HG02642 (cell line): ENCODE results near the gene EPHB3.

ENCODE experiments used
- ATAC-seq: cut with Tn5 transposase; IDR thresholded peaks from one replicate; pipeline ENCODE4 v1.9.1; 2021; ENCODE audit warnings: mild to moderate bottlenecking; ENCODE audit not compliant: unreplicated experiment, poor library complexity

EPHB3 gene

DNA sequence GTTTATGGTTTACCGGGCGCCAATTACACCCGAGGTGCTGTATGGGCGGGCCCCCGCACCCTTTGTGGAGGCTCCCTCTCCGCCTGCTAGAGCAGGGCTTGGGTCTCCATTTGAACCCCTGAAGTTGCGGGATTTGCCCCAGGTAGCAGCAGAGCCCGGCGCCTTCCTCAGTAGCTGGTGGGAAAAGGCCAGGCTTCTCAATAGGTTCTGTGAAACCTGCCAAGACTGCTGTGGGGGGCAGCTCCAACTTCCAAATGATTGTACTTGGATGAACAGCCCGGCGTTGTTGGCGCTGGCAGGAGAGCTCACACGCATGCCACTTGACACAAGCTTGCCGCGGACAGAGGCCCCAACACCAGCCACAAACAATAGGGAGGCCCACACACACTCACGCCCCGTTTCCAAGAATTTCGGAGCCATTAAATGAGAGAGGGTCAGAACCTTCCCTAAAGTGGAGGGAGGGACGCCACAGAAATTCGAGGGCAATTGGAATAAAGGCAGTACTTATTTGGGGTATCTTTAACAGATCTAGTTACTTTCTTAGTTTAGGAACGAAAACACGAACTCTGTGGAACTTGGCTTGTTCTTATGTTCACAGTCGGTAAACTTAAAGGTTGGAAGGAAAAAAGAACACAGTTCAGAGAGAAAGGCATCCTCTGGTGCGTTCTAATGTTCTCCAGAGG is 1.4 kb downstream of the EPHB3 start:
- no peak for ATAC-seq

GRCh38 chr3:184563561-184563925 is 2.0 kb downstream of the EPHB3 start:
- ATAC-seq, result no peak

- no peak for ATAC-seq
Measured at GRCh38 chr3:184563941-184564684, 2.5 kb downstream of the EPHB3 start.

DNA sequence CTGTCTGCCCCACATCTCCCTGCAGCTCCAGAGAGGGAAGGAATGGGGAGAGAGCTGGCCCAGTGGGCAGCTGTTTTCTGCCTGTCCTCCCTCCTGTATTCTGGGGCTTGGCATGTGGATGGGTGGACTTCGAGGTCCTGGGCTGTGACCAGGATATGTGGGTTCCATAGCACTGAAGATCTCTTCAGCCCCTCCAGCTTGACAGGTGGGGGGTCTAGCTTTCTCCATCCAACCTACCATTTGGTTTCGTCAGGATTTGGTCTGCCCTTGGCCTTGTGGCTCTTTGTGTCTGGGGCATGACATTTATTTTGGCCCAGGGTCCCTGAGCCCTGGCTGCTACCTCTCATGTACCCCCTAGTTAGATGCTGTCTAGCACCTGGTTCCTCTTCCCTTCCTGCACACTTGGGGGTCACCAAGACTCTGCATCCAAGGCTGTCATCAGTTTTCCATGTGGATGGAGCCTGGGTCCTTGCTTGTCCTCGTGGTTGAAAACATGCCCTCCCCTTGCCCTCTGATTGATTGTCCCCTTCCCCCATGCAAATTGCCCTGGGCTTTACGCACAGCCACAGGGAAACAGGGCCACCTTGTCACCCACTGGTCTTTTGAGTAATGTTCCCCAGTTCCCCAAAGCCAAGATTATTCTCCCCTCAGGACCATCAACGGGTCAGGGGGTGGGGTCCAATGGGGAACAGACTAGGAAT is 3.2 kb downstream of the EPHB3 start:
- no peak for ATAC-seq

GRCh38 chr3:184565421-184566211 is 4.0 kb downstream of the EPHB3 start:
- ATAC-seq, result no peak

- no peak for ATAC-seq
Measured at GRCh38 chr3:184566441-184567414, 5.1 kb downstream of the EPHB3 start.

- ATAC-seq, result no peak
Measured at GRCh38 chr3:184567946-184568559, 6.5 kb downstream of the EPHB3 start.

GRCh38 chr3:184568560-184568923 is 7.0 kb downstream of the EPHB3 start:
- no peak for ATAC-seq

DNA sequence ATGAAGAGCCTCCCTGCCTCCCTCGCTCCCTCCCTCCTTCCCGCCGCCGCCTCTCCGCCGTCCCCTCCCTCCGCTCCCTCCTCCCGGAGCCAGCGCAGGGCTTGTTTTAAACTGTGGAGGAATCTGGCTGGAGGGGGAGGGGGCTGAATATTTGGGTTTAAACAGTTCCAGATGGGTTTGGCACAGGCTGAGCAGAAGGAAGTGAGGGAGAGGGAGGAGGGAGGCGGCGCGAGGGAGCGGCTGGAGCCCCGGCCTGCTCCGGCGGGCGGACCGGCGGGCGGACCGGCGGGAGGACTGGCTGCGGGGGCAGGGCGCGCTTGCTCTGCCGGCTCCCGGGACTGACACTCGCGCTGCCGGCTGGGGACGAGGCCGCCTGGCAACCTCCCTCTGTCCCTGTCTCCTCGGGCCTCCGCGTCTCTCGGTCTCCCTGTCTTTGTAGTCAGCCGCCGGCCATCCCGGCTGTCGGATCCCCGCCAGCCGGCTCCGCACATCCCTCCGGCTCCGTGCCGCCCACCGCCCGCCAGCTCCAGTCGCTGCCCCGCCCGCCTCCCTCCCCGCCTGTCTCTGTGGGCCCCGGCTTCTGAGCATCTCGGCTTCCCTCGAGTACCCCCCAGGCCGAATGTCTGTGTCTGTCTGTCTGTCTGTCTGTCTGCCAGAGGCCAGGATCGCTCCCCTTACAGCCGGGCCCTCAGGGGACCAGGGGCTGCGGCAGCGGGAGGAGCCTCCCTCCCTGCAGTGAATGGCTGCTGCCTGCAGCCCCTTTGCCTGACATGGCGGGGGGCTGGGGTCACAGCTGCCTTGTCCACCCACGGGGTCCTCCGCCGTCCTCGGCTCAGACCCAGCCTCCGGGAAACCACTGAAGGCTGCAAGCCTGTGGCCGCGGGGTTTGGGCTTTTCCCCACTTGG is 7.6 kb downstream of the EPHB3 start:
- ATAC-seq, result no peak

GRCh38 chr3:184570035-184570434 is 8.4 kb downstream of the EPHB3 start:
- no peak for ATAC-seq

GRCh38 chr3:184570489-184570888 is 8.9 kb downstream of the EPHB3 start:
- ATAC-seq, result no peak

DNA sequence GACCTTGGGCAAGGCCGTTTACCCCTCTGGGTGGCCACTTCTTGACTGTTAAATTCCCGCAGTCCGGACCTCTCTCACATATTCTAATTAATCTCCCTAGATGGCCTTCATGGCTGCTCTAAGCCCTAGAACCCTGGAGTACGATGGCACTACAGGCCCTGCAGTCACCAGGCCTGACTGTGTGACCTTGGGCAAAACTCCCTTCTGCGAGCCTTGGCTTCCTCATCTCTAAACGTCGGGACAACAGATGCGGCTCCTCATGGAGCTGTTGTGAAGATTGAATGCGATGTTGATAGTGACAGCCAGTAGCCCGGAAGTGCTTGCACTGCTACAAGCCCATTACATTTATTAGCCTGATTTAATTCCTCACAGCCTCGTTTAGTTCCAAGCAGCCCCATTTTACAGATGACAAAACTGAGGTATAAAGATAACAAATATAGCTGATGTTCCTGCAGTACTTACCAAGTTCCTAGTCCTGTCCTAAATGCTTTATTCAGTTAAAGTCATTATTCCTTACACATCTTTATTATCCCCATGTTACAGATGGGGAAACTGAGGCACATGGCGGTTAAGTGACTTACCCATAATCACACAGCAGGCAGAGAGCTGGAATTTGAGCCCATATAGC is 10.3 kb downstream of the EPHB3 start:
- ATAC-seq, result no peak

DNA sequence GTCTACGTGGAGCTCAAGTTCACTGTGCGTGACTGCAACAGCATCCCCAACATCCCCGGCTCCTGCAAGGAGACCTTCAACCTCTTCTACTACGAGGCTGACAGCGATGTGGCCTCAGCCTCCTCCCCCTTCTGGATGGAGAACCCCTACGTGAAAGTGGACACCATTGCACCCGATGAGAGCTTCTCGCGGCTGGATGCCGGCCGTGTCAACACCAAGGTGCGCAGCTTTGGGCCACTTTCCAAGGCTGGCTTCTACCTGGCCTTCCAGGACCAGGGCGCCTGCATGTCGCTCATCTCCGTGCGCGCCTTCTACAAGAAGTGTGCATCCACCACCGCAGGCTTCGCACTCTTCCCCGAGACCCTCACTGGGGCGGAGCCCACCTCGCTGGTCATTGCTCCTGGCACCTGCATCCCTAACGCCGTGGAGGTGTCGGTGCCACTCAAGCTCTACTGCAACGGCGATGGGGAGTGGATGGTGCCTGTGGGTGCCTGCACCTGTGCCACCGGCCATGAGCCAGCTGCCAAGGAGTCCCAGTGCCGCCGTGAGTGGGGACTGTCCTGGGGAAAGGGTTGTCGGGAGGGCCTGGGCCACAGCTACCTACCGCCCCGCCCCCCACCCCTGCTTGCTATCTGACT is 11.2 kb downstream of the EPHB3 start:
- ATAC-seq, result no peak

DNA sequence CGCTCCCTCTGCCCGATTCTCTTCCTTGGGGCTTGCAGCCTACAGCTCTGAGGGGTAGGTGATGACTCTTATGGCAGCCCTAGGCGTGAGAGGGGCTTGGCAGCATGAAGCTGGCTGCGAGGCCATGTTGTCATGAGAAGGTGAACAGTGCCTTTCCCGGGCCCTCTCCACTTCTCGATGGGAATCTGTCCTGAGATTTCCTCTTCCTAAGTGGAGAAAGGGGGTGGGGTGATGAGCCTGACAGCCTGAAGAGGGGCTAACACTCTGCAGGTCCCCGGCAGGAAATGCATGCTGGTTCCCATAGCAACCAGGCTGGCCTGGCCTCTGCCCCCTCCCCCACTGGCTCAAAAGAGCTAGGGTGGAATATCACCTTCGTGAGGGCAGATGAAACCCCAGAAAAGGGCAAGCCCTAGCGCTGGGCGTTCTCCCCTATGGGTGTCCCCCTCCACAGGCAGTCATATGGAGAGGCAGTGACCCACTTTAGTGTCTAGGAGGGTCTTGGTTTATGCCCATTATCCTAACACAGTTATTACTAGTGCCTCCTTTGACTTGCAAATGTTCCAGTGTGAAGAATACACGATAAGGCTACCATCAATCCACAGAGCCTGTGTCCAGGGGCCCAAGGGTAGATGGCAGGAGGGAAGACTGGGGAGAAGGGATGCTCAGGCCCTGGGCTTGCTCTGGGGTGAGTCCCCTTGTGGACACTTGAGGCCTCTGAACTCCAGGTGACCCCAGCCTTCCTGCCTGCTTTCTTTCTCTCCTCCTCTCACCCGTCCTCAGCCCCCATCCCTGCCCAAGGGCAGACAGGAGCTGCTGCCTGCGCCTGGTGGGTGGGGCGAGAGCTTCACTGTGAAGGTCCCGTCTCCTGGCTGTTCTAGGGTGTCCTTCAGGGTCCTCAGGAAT is 13.2 kb downstream of the EPHB3 start:
- ATAC-seq, result no peak

DNA sequence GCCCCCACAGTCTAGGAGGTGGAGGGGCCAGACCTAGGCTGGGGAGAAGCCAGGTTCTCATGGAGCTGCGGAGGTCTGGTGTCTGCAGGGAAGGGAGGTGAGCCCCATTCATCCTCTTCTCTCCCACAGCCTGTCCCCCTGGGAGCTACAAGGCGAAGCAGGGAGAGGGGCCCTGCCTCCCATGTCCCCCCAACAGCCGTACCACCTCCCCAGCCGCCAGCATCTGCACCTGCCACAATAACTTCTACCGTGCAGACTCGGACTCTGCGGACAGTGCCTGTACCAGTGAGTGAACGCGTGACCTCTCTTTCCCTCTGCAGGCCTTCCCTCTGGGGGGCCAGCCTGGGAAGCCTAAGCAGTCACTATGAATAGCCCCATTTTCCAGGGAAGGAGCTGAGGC is 14.1 kb downstream of the EPHB3 start:
- ATAC-seq, result no peak
